GM19023 (cell line): ENCODE data around the gene SPACA5B.
"Not testable (repeated sequence)": the region's sequence is repeated elsewhere in the genome, so short reads cannot be mapped to it uniquely, and the experiment has no call there.

Source experiments
- ATAC-seq: cut with Tn5 transposase; IDR thresholded peaks from one replicate; pipeline ENCODE4 v1.9.1; 2021; ENCODE audit warnings: mild to moderate bottlenecking, moderate library complexity; ENCODE audit not compliant: unreplicated experiment

SPACA5B gene

DNA sequence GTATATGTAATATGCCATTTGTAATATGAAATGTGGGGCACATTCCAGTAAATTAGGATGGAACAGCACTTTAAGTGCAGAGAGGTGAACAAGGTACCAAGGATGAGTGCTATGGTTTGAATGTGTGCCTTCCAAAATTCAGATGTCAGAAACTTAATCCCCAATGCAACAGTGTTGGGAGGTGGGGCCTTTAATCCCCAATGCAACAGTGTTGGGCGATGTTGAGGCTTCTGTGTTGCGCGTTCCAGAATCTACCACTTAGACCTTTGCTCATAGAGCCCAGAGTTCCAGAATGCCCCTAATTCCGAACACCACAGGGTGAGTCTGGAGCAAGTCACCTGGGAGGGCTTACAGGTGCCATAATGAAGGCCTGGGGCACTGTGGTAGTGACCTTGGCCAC, at the start of gene SPACA5B:
SPACA5B (plus strand) TSS at position 301 of the 400 bp plus-strand sequence; CDS start at position 363, 62 bp downstream.
- not testable (repeated sequence) for ATAC-seq

GRCh38 chrX:48083212-48083611, 47.2 kb upstream of the SPACA5B start:
- no peak for ATAC-seq

- no peak for ATAC-seq
These were observed 46.7 kb upstream of the SPACA5B start for GRCh38 chrX:48083706-48084105.

DNA sequence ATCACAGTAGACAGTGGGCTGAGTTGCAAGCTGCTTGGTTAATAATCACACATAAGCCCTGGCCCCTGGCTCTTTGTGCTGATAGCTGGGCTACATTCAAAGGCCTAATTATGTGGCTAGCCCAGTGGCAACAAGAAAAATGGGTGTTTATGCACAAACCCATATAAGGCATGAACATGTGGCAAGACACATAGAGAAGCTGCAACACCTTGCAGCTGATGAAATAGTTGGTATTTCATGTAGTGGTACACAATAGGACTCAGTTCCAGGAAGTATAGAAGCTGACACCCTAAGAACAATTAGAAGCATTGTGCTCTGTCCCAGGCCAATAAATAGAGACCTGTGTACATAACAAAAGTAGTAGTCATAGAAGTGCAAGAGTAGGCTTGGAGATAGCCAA, 44.3 kb upstream of the SPACA5B start:
- ATAC-seq = no peak

DNA sequence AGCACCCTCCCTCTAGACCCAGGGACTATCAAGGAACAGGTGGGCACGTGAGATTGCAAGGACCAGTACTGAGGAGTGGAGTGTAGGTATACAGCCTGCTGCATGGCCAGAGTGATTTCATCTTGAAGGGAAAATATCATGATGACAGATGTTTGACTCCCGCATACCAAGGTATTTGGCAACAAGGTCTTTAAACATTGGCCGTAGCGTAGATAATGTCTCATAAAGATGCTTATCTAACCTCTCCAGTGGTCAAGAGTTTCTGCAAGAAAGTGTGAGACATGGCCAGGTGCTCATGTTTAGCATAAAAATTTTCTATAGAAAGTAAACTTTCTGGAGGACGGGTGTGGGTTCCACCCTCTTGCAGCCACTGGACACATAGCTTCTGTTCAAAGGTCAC, 40.3 kb upstream of the SPACA5B start:
- no peak for ATAC-seq

GRCh38 chrX:48092558-48092957, 37.9 kb upstream of the SPACA5B start:
- not testable (repeated sequence) for ATAC-seq

- no peak for ATAC-seq
These were observed 29.0 kb upstream of the SPACA5B start for GRCh38 chrX:48101443-48101842.

DNA sequence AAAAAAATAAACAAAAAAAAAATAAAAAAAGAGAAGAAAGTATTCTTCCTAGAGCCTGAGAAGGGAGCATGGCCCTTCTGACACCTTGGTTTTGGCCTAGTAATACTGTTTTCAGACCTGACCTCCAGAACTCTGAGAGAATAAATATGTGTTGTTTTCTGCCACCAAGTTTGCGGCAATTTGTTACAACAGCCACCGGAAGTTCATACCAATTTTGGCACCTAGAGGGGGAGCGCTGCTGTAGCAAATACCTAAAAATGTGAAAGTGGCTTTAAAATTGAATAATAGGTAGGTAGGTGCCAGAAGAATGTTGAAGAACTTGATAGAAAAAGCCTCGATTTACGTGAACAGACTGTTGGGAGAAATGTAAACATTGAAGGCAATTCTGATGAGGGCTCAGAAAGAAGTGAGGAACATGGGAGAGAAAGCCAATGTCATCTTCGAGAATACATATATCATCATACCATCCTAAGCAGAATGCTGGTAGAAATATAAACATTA, 27.5 kb upstream of the SPACA5B start:
- ATAC-seq = no peak

GRCh38 chrX:48107717-48108116, 22.7 kb upstream of the SPACA5B start:
- no peak for ATAC-seq

GRCh38 chrX:48125286-48125685, 5.1 kb upstream of the SPACA5B start:
- ATAC-seq = not testable (repeated sequence)

- not testable (repeated sequence) for ATAC-seq
These were observed 1.9 kb downstream of the SPACA5B start for GRCh38 chrX:48132308-48132844.

DNA sequence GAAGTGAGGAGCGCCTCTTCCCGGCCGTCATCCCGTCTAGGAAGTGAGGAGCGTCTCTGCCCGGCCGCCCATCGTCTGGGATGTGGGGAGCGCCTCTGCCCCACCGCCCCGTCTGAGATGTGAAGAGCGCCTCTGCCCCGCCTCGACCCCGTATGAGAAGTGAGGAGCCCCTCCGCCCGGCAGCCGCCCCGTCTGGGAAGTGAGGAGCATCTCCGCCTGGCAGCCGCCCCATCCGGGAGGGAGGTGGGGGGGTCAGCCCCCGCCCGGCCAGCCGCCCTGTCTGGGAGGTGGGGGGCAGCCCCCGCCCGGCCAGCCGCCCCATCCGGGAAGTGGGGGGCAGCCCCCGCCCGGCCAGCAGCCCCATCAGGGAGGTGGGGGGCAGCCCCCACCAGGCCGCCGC, 8.7 kb downstream of the SPACA5B start:
- not testable (repeated sequence) for ATAC-seq

DNA sequence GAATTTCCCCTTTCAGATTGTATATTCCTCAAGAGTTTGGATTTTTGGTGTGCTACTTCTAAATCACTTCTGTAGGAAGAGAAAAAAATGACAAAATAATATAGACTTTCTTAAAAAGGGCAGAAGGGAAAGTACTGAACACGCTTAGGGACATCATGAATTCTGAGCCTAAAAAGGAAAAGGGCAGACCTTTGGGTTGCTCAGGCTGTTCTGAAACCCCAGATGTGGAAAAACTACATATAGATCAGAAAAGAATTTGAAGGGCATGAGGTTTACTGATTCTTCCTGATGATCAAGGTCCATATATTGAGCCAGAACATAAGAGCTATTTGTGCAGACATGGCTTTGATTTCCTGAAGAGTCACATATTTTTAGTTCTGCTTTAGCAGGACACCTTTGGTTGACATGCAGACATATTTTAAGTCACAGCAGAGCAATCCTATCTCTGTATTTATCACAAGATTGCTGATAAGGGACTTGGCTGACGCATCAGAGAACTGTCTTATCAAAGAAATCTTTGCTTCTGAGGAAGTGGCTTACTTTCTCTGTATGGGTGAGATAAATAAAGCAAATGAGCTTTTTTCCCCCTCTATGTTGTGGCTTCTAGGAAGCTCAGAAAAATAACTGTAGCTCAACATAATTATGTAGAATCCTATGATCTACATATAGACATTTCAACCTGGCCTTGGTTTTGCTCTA, 11.5 kb downstream of the SPACA5B start:
- ATAC-seq = not testable (repeated sequence)

GRCh38 chrX:48142697-48143096, 12.3 kb downstream of the SPACA5B start:
- not testable (repeated sequence) for ATAC-seq

DNA sequence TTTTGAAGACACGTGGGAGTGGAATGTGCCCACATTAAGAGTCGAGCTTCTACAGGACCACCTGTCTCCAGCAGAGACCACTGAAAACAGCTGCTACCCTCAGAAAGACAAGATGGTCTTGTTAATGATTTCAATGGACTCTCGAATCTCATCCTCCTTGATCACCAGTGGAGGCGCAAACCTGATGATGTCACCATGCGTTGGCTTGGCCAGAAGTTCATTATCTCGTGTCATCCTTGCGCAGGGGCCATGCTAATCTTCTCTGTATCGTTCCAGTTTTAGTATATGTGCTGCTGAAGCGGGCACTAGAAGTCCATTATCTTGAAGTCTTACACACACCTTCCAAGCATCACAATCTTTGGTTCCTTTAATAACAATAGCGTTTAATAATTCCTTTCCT, 23.3 kb downstream of the SPACA5B start:
- ATAC-seq = no peak

GRCh38 chrX:48154796-48155195, 24.4 kb downstream of the SPACA5B start:
- no peak for ATAC-seq

DNA sequence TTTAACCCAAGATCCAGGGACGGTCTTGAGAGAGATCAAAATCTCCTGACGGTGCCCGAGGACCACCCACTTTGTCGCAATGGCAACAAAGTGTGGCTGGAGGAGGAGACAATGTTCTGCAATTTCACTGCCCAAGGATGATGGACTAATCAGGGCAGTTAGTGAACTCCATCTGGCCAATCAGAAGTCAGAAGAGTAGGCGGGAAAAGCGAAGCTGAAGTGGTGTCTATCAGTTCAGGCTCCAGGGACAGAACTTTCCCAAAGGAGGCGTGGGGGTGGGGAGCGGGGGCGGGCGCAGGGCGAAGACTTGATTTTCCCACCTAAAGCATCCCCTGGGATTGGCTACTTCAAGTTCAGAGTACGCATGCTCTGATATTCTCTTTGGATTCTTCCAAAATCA, 25.6 kb downstream of the SPACA5B start:
- no peak for ATAC-seq

GRCh38 chrX:48165241-48165640, 34.8 kb downstream of the SPACA5B start:
- no peak for ATAC-seq

GRCh38 chrX:48166322-48166721, 35.9 kb downstream of the SPACA5B start:
- not testable (repeated sequence) for ATAC-seq

DNA sequence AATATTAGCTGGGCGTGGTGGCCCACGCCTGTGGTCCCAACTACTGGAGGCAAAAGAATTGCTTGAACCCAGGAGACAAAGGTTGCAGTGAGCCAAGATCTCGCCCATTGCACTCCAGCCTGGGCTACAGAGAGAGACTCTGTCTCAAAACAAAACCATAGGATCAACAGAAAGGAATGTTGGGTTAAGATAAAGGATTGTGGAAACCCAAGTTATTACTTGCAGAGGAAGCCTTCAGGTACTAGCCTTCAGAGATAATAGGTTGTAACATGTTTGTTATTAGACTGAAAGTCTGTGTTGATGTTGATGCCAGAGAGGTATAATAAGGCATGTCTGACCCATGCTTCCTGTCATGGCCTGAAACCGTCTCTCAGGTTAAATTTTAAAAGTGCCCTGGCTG, 49.3 kb downstream of the SPACA5B start:
- ATAC-seq = no peak

DNA sequence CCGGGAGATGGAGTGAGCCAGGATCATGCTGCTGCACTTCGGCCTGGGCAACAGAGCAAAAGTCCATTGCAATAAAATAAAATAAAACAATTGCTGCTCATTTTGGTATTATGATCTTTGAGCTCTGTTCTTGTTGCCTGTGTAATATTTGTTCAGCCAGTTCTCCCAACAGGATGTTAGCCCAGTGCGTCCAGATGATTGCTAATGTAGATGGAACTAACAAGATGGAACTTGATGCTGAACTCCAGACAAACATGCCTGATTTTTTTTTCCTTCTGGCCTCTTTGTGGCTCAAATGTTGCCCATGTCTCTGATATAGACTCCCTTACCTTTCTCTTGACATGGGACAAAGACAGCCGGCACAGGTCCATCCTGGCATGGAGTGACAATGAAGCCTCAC, 50.4 kb downstream of the SPACA5B start:
- no peak for ATAC-seq

- not testable (repeated sequence) for ATAC-seq
These were observed 51.5 kb downstream of the SPACA5B start for GRCh38 chrX:48181882-48182281.
